GM12873 (cell line): ENCODE measurements around the gene SCT.

Source experiments
- CTCF ChIP-seq: IDR thresholded peaks from 2 replicates; pipeline ENCODE4 v1.5.1; 2012; ENCODE audit warnings: low read depth, mild to moderate bottlenecking, moderate library complexity, low read length, control low read depth; ENCODE audit not compliant: insufficient read depth; ENCODE audit errors: missing control alignments

Gene SCT

DNA sequence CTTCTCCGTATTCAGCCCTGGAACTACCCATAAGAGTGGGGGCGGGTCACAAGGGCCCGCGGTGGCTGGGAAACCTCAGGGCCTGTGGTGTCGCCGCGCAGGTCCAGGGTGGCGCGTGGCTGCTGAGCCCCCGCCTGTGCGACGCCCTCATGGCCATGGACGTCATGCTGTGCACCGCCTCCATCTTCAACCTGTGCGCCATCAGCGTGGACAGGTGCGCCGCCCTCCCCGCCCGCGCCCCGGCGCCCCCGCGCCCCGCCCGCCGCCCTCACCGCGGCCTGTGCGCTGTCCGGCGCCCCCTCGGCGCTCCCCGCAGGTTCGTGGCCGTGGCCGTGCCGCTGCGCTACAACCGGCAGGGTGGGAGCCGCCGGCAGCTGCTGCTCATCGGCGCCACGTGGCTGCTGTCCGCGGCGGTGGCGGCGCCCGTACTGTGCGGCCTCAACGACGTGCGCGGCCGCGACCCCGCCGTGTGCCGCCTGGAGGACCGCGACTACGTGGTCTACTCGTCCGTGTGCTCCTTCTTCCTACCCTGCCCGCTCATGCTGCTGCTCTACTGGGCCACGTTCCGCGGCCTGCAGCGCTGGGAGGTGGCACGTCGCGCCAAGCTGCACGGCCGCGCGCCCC, 12.5 kb upstream of the SCT start:
- TF ChIP-seq CTCF = no peak

GRCh38 chr11:638631-639331, 11.8 kb upstream of the SCT start:
- TF ChIP-seq CTCF = no peak

DNA sequence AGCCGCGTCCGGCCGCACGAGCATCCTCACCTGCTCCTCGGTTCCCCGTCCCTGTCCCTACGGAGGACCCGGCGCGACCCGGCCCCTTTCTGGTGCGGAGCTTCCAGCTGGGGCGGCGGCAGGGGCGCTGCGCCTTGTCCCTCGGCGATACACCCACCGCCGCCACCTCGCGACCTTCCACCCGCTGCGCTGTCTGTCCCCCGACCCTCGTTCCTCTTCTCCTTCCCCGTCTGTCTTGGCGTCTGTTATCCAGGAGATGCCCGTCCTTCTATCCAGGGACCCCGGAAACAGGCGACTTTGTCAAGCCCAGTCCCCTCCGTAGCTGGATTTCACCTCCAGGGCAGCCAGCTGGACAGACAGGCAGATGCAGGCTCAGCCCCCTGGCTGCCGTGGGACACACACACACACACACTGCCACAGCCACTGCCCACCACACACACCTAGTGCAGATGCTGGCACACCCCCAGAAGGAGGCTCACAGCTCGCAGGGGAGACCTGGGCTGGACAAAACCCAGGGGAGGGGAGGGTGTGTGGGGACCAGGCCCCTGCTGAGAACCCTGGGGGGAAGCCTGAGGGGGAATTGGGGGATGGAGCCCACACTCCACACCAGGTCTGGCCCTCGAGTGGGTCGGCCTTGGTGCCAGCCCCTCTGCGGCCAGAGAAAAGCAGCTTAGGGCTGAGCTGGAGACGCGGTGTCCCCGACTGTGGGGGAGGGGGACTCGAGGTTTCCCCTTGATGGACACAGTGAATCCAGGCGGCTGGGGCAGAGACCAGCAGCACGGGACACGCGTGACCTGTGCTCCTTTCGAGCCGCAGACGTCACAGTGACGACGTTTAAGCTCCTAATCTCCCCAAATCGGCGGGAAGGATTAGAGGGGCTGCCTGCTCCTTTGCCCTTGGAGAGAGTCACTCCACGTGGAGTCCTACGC, 10.9 kb upstream of the SCT start:
- no peak for TF ChIP-seq CTCF

DNA sequence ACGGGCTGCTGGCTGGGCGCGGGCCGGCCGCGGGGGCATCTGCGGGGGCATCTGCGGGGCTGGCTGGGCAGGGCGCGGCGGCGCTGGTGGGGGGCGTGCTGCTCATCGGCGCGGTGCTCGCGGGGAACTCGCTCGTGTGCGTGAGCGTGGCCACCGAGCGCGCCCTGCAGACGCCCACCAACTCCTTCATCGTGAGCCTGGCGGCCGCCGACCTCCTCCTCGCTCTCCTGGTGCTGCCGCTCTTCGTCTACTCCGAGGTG, 10.3 kb upstream of the SCT start:
- TF ChIP-seq CTCF = no peak

GRCh38 chr11:636511-637332, 9.7 kb upstream of the SCT start, which contains the start of gene DRD4:
Gene DRD4 (plus strand): TSS chr11:637269. CDS start chr11:637305, 36 bp downstream.
- no peak for TF ChIP-seq CTCF

DNA sequence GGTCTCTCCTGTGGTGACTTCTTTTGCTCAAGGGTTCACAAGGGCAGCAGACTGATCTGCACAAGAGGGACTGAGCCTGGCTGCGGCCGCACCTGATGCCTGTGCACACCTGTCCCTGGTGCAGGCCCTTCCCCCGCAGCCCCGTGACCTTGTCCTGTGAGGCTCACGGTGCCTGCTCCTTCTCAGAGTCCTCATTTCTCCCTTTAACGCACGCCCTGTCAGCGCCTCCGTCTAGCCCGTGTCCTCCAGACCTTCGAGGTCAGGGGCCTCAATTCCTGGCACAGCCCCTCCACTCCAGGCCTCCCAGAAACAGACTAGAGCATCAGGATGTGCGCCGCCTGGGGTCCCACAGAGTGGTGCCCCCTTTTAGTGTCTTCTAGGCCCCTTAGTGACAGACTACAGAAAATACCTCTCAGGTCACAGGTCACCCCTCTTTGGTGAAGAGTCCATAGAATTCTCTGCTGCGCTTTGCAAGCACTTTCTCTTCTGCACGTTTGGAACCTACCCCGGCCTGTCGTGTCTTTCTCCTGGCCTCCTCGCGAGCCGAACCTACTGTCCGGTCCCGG, 9.0 kb upstream of the SCT start:
- no peak for TF ChIP-seq CTCF
